Kidney epithelial cell (primary cell): Measurements from ENCODE around the gene RPL31. TPM values are rescaled to one million over a fixed set of nuclear protein-coding genes. Genes with fewer than 3 reads are reported as not detected.
A peak's percentile ranks its signal among the peaks of the same experiment; 100 is the strongest.

ENCODE experiments used
- DNase-seq: peaks from one replicate; pipeline ENCODE4 v3.0.0-alpha.2; 2010; ENCODE audit warnings: low read depth
- H3K27me3 ChIP-seq: 2 replicates; pipeline ENCODE4 v1.6.0; 2011; ENCODE audit warnings: low read length; ENCODE audit not compliant: control insufficient read depth, insufficient read depth
- H3K36me3 ChIP-seq: 2 replicates; pipeline ENCODE4 v1.5.1; 2011; ENCODE audit warnings: low read length; ENCODE audit not compliant: control insufficient read depth, insufficient read depth
- H3K4me3 ChIP-seq: 2 replicates; pipeline ENCODE4 v1.5.1; 2011; ENCODE audit warnings: low read depth, mild to moderate bottlenecking, control low read depth, low read length
- total RNA-seq: library from RNA; depleted of rRNA; stranded (reverse); fragments of >200 nt; gene quantifications from 2 replicates; pipeline ENCODE4 v1.2.3, GENCODE V29; 2015
- TF ChIP-seq, protein P1 (sequence below): IDR thresholded peaks from 2 replicates; pipeline ENCODE4 v1.5.1; 2011; ENCODE audit warnings: mild to moderate bottlenecking, moderate library complexity, low read length, control low read depth, inconsistent platforms; ENCODE audit not compliant: insufficient read depth, poor library complexity, severe bottlenecking

Gene RPL31
- total RNA-seq, 1 donor from 2014 or later = 1,472 TPM

DNA sequence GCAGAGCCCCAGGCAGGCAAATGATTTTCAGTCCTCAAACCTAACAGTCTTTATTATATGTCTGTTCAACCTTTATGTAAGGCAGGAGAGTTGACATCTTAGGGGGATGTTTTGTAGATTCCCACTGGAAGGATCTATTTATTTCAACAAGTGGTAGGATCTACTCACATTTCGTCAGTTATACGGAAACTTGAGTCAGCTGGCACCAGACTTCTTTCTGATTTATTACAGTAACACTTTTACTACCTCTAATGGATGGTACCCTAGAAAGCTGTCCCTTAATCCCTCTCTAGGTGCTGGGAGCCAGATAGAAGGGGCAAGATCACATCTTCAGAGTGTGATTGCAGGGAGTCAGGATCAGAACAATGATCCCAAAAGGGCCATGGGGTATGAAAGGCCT is 2.1 kb upstream of the RPL31 start:
- H3K27me3 ChIP-seq = no peaks in the 10 kb centered on the region
- H3K36me3 ChIP-seq = peaks cover 2% of the 10 kb centered on the region
- no peak for DNase-seq
- H3K4me3 ChIP-seq = no peak overlapping the region
- TF ChIP-seq, protein P1, sequence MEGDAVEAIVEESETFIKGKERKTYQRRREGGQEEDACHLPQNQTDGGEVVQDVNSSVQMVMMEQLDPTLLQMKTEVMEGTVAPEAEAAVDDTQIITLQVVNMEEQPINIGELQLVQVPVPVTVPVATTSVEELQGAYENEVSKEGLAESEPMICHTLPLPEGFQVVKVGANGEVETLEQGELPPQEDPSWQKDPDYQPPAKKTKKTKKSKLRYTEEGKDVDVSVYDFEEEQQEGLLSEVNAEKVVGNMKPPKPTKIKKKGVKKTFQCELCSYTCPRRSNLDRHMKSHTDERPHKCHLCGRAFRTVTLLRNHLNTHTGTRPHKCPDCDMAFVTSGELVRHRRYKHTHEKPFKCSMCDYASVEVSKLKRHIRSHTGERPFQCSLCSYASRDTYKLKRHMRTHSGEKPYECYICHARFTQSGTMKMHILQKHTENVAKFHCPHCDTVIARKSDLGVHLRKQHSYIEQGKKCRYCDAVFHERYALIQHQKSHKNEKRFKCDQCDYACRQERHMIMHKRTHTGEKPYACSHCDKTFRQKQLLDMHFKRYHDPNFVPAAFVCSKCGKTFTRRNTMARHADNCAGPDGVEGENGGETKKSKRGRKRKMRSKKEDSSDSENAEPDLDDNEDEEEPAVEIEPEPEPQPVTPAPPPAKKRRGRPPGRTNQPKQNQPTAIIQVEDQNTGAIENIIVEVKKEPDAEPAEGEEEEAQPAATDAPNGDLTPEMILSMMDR = no peak

DNA sequence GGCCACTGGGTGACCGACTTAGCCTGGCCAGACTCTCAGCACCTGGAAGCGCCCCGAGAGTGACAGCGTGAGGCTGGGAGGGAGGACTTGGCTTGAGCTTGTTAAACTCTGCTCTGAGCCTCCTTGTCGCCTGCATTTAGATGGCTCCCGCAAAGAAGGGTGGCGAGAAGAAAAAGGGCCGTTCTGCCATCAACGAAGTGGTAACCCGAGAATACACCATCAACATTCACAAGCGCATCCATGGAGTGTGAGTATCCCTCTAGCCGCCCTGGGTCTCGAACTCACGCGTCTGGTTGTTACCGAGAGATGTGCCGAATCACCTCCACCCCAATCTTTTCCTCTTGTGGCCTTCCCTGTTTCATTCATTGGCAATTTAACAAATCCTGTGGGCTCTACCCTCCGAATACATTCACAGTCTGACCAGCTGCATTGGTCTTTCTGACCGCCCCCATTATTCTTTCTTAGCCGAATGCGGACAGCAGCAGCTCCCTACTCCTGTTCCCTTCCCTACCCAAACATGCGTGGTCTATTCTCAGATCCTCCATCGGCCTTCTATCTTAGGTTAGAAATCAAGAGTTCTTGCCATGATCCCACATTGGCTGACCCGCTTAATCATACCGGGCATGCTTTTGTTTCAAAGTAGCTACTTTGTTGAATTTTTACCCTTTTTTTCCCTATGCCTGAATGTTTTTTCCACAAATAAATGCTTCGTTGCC is 631 bp downstream of the RPL31 start:
- TF ChIP-seq, protein P1 = no peak
- Histone ChIP-seq H3K27me3 (no peaks in the 10 kb centered on the region), H3K4me3 (peak overlapping the region; percentile 97), H3K36me3 (peaks cover 2% of the 10 kb centered on the region)
- DNase-seq = no peak

DNA sequence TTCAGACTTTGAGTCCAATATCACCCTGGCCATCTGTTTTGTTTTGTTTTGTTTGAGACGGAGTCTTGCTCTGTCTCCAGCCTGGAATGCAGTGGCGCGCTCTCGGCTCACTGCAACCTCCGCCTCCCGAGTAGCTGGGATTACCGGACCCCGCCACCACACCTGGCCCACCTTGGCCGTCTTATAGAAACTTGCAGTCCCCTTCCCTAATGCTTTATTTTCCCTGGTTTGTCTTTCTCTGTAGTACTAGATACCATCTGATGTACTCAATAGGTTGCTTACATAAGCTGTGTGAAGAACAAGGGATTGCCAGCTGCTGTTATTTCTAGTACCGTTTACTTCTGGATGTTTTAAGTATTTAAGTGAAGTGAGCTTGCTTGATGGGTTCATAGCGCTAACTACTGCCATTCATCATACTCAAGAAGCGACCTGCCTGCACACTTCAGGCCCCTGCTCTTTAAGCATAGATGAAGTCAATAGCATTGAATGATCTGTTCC is 1.2 kb downstream of the RPL31 start:
- no peak for DNase-seq
- peaks cover 2% of the 10 kb centered on the region for H3K36me3 ChIP-seq
- TF ChIP-seq, protein P1 = no peak
- H3K4me3 ChIP-seq = peak overlapping the region; percentile 97
- no peaks in the 10 kb centered on the region for H3K27me3 ChIP-seq

DNA sequence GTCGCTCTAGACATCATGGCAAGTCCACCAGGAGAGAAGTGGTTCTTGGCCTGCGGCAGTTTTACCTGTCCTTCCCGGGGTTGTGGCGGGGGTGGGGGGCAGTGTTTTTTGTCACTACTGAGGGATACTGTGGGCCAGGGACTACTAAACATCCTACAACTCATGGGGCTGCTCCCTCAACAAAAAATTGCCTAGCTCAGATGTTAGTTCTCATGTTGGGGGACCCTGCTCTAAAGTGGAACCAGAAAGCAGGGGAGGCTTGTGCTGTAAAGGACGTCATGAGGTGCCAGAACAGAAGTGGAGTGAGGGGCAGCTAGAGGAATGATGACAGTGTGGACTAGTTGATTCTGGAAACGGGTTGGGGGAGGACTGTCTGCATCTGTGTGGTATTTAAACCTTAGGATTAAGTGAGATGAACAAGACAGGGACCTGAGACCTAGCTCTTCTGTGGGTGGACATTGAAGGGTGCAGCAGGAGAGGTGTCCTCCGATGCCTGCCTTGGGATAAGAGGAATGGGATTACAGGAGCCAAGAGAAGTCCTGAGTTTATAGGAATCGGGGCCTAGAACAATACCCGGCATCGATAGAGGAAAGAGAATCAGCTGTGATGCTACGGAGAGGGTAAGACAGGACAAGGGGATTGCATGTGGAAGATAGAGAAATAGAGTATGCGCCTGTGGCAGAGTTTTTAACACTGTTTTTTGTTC is 2.7 kb downstream of the RPL31 start:
- Histone ChIP-seq H3K36me3 (peaks cover 2% of the 10 kb centered on the region), H3K4me3 (no peak overlapping the region)

DNA sequence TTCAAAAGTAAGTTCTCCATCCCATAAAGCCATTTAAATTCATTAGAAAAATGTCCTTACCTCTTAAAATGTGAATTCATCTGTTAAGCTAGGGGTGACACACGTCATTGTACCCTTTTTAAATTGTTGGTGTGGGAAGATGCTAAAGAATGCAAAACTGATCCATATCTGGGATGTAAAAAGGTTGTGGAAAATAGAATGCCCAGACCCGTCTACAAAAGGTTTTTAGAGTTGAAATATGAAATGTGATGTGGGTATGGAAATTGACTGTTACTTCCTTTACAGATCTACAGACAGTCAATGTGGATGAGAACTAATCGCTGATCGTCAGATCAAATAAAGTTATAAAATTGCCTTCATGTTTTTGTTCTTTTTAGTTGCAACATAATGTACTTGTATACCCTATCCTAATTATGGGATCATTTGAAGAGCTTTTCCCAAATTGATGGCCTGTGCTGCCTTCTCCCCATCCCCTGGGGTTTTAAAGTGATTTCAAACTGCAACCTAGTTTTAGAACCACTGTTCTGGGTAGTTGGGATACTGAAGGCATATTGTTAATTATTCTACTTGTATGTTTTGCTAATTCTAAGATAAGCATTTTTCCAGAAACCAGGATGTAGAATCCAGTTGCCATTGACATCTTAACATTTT is 4.1 kb downstream of the RPL31 start:
- TF ChIP-seq, protein P1 = no peak
- DNase-seq = no peak
- Histone ChIP-seq H3K36me3 (peaks cover 2% of the 10 kb centered on the region), H3K27me3 (no peaks in the 10 kb centered on the region), H3K4me3 (no peak overlapping the region)

More for the DNA sequence above, 2.7 kb downstream of the RPL31 start:
- TF ChIP-seq, protein P1 = no peak
- DNase-seq = no peak
- no peaks in the 10 kb centered on the region for H3K27me3 ChIP-seq
